Measurements from ENCODE around the gene CCDC169.
"Not testable (repeated sequence)": the region's sequence is repeated elsewhere in the genome, so short reads cannot be mapped to it uniquely, and the experiment has no call there.

The CCDC169 gene

GRCh38 chr13:36323951-36324566 is 26.4 kb upstream of the CCDC169 start:
- in situ Hi-C loops (cut with HindIII; ENCODE audit: low pct_ligation_motif_present, low pct_unique_long_range_greater_than_20kb, low sequenced_read_pairs), result no loop called here
- DNase-seq, result no peak

- in situ Hi-C loops (cut with HindIII; ENCODE audit: low pct_ligation_motif_present, low pct_unique_long_range_greater_than_20kb, low sequenced_read_pairs), result no loop called here
- DNase-seq, result no peak
Observed at GRCh38 chr13:36323408-36323807, 25.8 kb upstream of the CCDC169 start.

- in situ Hi-C loops (cut with HindIII; ENCODE audit: low pct_ligation_motif_present, low pct_unique_long_range_greater_than_20kb, low sequenced_read_pairs); DNase-seq: not testable (repeated sequence)
Observed at GRCh38 chr13:36319793-36320192, 22.2 kb upstream of the CCDC169 start.

GRCh38 chr13:36313047-36313969 is 15.7 kb upstream of the CCDC169 start:
- DNase-seq, result no peak
- in situ Hi-C loops (cut with HindIII; ENCODE audit: low pct_ligation_motif_present, low pct_unique_long_range_greater_than_20kb, low sequenced_read_pairs), result no loop called here

GRCh38 chr13:36310417-36311108 is 12.9 kb upstream of the CCDC169 start:
- in situ Hi-C loops (cut with HindIII; ENCODE audit: low pct_ligation_motif_present, low pct_unique_long_range_greater_than_20kb, low sequenced_read_pairs), result no loop called here
- no peak for DNase-seq

GRCh38 chr13:36302289-36302688 is 4.7 kb upstream of the CCDC169 start:
- in situ Hi-C loops (cut with HindIII; ENCODE audit: low pct_ligation_motif_present, low pct_unique_long_range_greater_than_20kb, low sequenced_read_pairs), result no loop called here

GRCh38 chr13:36299469-36299868 is 1.9 kb upstream of the CCDC169 start:
- DNase-seq; in situ Hi-C loops (cut with HindIII; ENCODE audit: low pct_ligation_motif_present, low pct_unique_long_range_greater_than_20kb, low sequenced_read_pairs): not testable (repeated sequence)

More at GRCh38 chr13:36302289-36302688, 4.7 kb upstream of the CCDC169 start:
- no peak for DNase-seq

GRCh38 chr13:36298535-36299068 is 988 bp upstream of the CCDC169 start:
- in situ Hi-C loops (cut with HindIII; ENCODE audit: low pct_ligation_motif_present, low pct_unique_long_range_greater_than_20kb, low sequenced_read_pairs), result no loop called here
- DNase-seq, result peak; percentile 17

GRCh38 chr13:36294096-36294495 is 3.5 kb downstream of the CCDC169 start:
- in situ Hi-C loops (cut with HindIII; ENCODE audit: low pct_ligation_motif_present, low pct_unique_long_range_greater_than_20kb, low sequenced_read_pairs), result no loop called here
- DNase-seq, result no peak

- in situ Hi-C loops (cut with HindIII; ENCODE audit: low pct_ligation_motif_present, low pct_unique_long_range_greater_than_20kb, low sequenced_read_pairs), result no loop called here
- no peak for DNase-seq
Observed at GRCh38 chr13:36293497-36293896, 4.1 kb downstream of the CCDC169 start.

- in situ Hi-C loops (cut with HindIII; ENCODE audit: low pct_ligation_motif_present, low pct_unique_long_range_greater_than_20kb, low sequenced_read_pairs), result no loop called here
- DNase-seq, result peak; percentile 17
Observed at GRCh38 chr13:36288794-36289391, 8.7 kb downstream of the CCDC169 start.

- in situ Hi-C loops (cut with HindIII; ENCODE audit: low pct_ligation_motif_present, low pct_unique_long_range_greater_than_20kb, low sequenced_read_pairs), result no loop called here
- DNase-seq, result no peak
Observed at GRCh38 chr13:36286006-36286405, 11.6 kb downstream of the CCDC169 start.

GRCh38 chr13:36282821-36283432 is 14.7 kb downstream of the CCDC169 start:
- in situ Hi-C loops (cut with HindIII; ENCODE audit: low pct_ligation_motif_present, low pct_unique_long_range_greater_than_20kb, low sequenced_read_pairs), result no loop called here
- DNase-seq, result peak; percentile 52

GRCh38 chr13:36275190-36276002 is 22.2 kb downstream of the CCDC169 start:
- in situ Hi-C loops (cut with HindIII; ENCODE audit: low pct_ligation_motif_present, low pct_unique_long_range_greater_than_20kb, low sequenced_read_pairs), result no loop called here
- peak; percentile 60 for DNase-seq

GRCh38 chr13:36273431-36273830 is 24.2 kb downstream of the CCDC169 start:
- in situ Hi-C loops (cut with HindIII; ENCODE audit: low pct_ligation_motif_present, low pct_unique_long_range_greater_than_20kb, low sequenced_read_pairs), result no loop called here
- no peak for DNase-seq

- DNase-seq, result no peak
- in situ Hi-C loops (cut with HindIII; ENCODE audit: low pct_ligation_motif_present, low pct_unique_long_range_greater_than_20kb, low sequenced_read_pairs), result no loop called here
Observed at GRCh38 chr13:36261976-36262375, 35.6 kb downstream of the CCDC169 start.

- DNase-seq, result no peak
- in situ Hi-C loops (cut with HindIII; ENCODE audit: low pct_ligation_motif_present, low pct_unique_long_range_greater_than_20kb, low sequenced_read_pairs), result no loop called here
Observed at GRCh38 chr13:36261011-36261410, 36.6 kb downstream of the CCDC169 start.
